Daoy (cell line): Measurements from ENCODE around the gene UQCRFS1. TPM values are rescaled to one million over a fixed set of nuclear protein-coding genes. Genes with fewer than 3 reads are reported as not detected.

ENCODE experiments used
- DNase-seq: peaks from one replicate; pipeline ENCODE4 v3.0.0-alpha.2; 2015; ENCODE audit warnings: low read depth
- total RNA-seq: library from RNA; depleted of rRNA; stranded (reverse); fragments of >200 nt; shearing (Covaris generic); gene quantifications from 2 replicates; pipeline ENCODE4 v1.2.3, GENCODE V29; 2014

Gene UQCRFS1
- total RNA-seq, 1 experiment from 2014 or later = 46.5 TPM

DNA sequence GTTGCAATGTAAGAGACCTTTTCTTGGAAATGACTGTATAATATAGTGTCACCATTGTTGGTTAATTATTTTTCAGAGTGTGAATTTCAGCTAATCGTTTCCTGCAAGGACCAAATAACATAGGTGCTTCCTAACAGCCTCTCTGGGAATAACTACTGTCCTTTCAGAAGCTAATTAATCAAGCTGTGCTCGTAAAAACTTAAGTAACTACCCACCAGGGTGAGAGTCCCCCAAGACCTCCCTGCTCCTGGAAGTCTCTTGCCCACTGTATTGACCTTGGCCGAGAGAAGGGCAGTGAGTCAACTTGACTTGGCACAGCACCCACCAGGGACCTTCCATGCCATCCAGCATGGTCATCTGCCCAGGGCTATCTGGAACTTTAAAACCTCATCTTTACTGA lies 50.3 kb downstream of the UQCRFS1 start:
- no peak for DNase-seq

- DNase-seq = no peak
Observed at GRCh38 chr19:29155683-29156082, 57.3 kb downstream of the UQCRFS1 start.
